ENCODE data around the gene IL17C. TPM values are rescaled to one million over a fixed set of nuclear protein-coding genes. Genes with fewer than 3 reads are reported as not detected.
A peak's percentile ranks its signal among the peaks of the same experiment; 100 is the strongest.

Gene IL17C
- total RNA-seq, 1 experiment from 2014 or later = 1.9 TPM

GRCh38 chr16:88680554-88681083 lies 42.2 kb downstream of the IL17C start:
- ATAC-seq (no peak), DNase-seq (ENCODE audit: low spot score) (no peak)
- Mint-ChIP-seq H3K4me3 (no peak overlapping the region), H3K36me3 (peaks cover 2% of the 10 kb centered on the region; the same call in 1 of the 2 replicates), H3K9me3 (no peaks in the 10 kb centered on the region), H3K27me3 (ENCODE audit: low read depth) (no peaks in the 10 kb centered on the region), H3K27ac (peak overlapping the region; percentile 45; the same call in 1 of the 2 replicates), H3K4me1 (peaks cover 9% of the 10 kb centered on the region)
- no peak for TF ChIP-seq ZNF512 (CRISPR knock-in tag; IDR thresholded peaks at IDR 0.05; ENCODE audit: borderline replicate concordance)
- peak; percentile 64; the same call in 1 of the 2 replicates for TF ChIP-seq ZNF121 (CRISPR knock-in tag; IDR thresholded peaks at IDR 0.05)
- CTCF ChIA-PET = interaction anchor here (0.7 to 2.5 kb wide), 11 partner anchors 8 to 487 kb away, joined by 3 to 23 read pairs (median 4); no protein-coding TSS in a partner anchor
- POLR2A ChIA-PET = interaction anchor here (0.6 kb wide), 1 partner anchor 1198 kb away, joined by 7 read pairs; no protein-coding TSS in a partner anchor

GRCh38 chr16:88681084-88681680 lies 42.8 kb downstream of the IL17C start:
- no peak overlapping the region for H3K4me3 Mint-ChIP-seq
- POLR2A ChIA-PET = no interaction called here
- DNase-seq (ENCODE audit: low spot score) (peak; percentile 79), ATAC-seq (peak; percentile 65)
- H3K9me3 Mint-ChIP-seq = no peaks in the 10 kb centered on the region
- no peaks in the 10 kb centered on the region for H3K27me3 Mint-ChIP-seq (ENCODE audit: low read depth)
- CTCF ChIA-PET = interaction anchor here (0.7 to 2.5 kb wide), 10 partner anchors 9 to 486 kb away, joined by 3 to 23 read pairs (median 4); no protein-coding TSS in a partner anchor
- H3K4me1 Mint-ChIP-seq = peaks cover 9% of the 10 kb centered on the region
- H3K36me3 Mint-ChIP-seq = peaks cover 2% of the 10 kb centered on the region; the same call in 1 of the 2 replicates
- no peak for TF ChIP-seq RORB (CRISPR knock-in tag; IDR thresholded peaks at IDR 0.05)
- TF ChIP-seq CREB1 (CRISPR knock-in tag; IDR thresholded peaks at IDR 0.05) = no peak
- TF ChIP-seq TCF7 (CRISPR knock-in tag; IDR thresholded peaks at IDR 0.05; ENCODE audit: low read depth) = no peak
- TF ChIP-seq NR2C2 (CRISPR knock-in tag; IDR thresholded peaks at IDR 0.05) = no peak
- TF ChIP-seq ZNF425 (CRISPR knock-in tag; conservative IDR thresholded peaks at IDR 0.05) = no peak
- 0 out of 2 replicates have a peak, but pooled peaks have one; percentile 40 for TF ChIP-seq FOXP4 (CRISPR knock-in tag; IDR thresholded peaks at IDR 0.05)
- no peak for TF ChIP-seq ZNF512 (CRISPR knock-in tag; IDR thresholded peaks at IDR 0.05; ENCODE audit: borderline replicate concordance)
- no peak for TF ChIP-seq ATF2 (CRISPR knock-in tag; IDR thresholded peaks at IDR 0.05; ENCODE audit: borderline replicate concordance, low read depth)
- TF ChIP-seq SP1 (CRISPR knock-in tag; conservative IDR thresholded peaks at IDR 0.05) = no peak
- TF ChIP-seq CREM (CRISPR knock-in tag; IDR thresholded peaks at IDR 0.05) = no peak
- TF ChIP-seq ELF4 (CRISPR knock-in tag; IDR thresholded peaks at IDR 0.05; ENCODE audit: low read depth) = no peak
- TF ChIP-seq ZNF219 (CRISPR knock-in tag; IDR thresholded peaks at IDR 0.05; ENCODE audit: borderline replicate concordance) = no peak
- no peak for TF ChIP-seq E2F5 (CRISPR knock-in tag; IDR thresholded peaks at IDR 0.05)
- no peak for TF ChIP-seq IRF1 (CRISPR knock-in tag; IDR thresholded peaks at IDR 0.05)
- peak; percentile 40 for TF ChIP-seq CTCF (IDR thresholded peaks at IDR 0.05)
- no peak for TF ChIP-seq CBFB (CRISPR knock-in tag; IDR thresholded peaks at IDR 0.05; ENCODE audit: low read depth)
- no peak for TF ChIP-seq TEAD4 (CRISPR knock-in tag; IDR thresholded peaks at IDR 0.05)
- H3K27ac Mint-ChIP-seq = peak overlapping the region; percentile 45; the same call in 1 of the 2 replicates
